BJ (cell line): Measurements from ENCODE around the gene ACTL7B. TPM values are rescaled to one million over a fixed set of nuclear protein-coding genes. Genes with fewer than 3 reads are reported as not detected.

ENCODE experiments used
- polyA plus RNA-seq: library from polyadenylated mRNA; depleted of rRNA; stranded (reverse); fragments of >200 nt; gene quantifications from 2 replicates; pipeline ENCODE4 v1.2.3, GENCODE V29; 2011; rRNA removed
- small RNA-seq: library from RNA; depleted of rRNA; stranded (forward); fragments of <200 nt; gene quantifications from one replicate; pipeline ENCODE3, GENCODE V24; 2012; ENCODE audit warnings: low replicate concordance, low read depth; ENCODE audit not compliant: insufficient read length

The ACTL7B gene
- polyA plus RNA-seq, 1 experiment, result not detected

Small RNA genes within 50 kb of the gene (small RNA-seq; reads per million reads assigned to genes)
- gene AL359692.1, result not detected

Other genes starting within 250 kb of the ACTL7B start
- gene ACTL7A, start 6.3 kb upstream of the ACTL7B start, polyA plus RNA-seq, result not detected in 2 replicates
- 16.0 and 22.0 TPM in 2 replicates for gene ELP1, start 78.1 kb upstream of the ACTL7B start, polyA plus RNA-seq
- gene ABITRAM, start 78.4 kb upstream of the ACTL7B start, polyA plus RNA-seq, result 10.3 and 17.4 TPM in 2 replicates
- 32.6 and 70.9 TPM in 2 replicates for gene CTNNAL1, start 157.5 kb upstream of the ACTL7B start, polyA plus RNA-seq